Central memory CD8-positive, alpha-beta T cell (primary cell): ENCODE results near the gene ASIC1.

Source experiments
- ATAC-seq: fragments of 150-1000 bp; cut with Tn5 transposase; replicated peaks from 2 replicates; pipeline ENCODE4 v1.10.0; 2022; ENCODE audit warnings: mild to moderate bottlenecking, moderate FRiP score, moderate number of reproducible peaks; ENCODE audit not compliant: poor library complexity, severe bottlenecking; ENCODE audit errors: extremely low read depth
- DNase-seq, 2 donors: peaks; one replicate each; pipeline ENCODE4 v3.0.0; 2021; ENCODE audit warnings: low spot score in 2 of 2
- H3K27ac Mint-ChIP-seq: one replicate; pipeline ENCODE4 v1.8.0; 2022; ENCODE audit warnings: low read depth, mild to moderate bottlenecking, moderate library complexity, mixed read lengths
- H3K27me3 Mint-ChIP-seq: one replicate; pipeline ENCODE4 v1.8.0; 2022; ENCODE audit warnings: mixed read lengths
- H3K36me3 Mint-ChIP-seq: one replicate; pipeline ENCODE4 v1.8.0; 2022; ENCODE audit warnings: mild to moderate bottlenecking, moderate library complexity, mixed read lengths; ENCODE audit not compliant: insufficient read depth
- H3K4me1 Mint-ChIP-seq: one replicate; pipeline ENCODE4 v1.8.0; 2022; ENCODE audit warnings: mixed read lengths
- H3K4me3 Mint-ChIP-seq: one replicate; pipeline ENCODE4 v1.8.0; 2022; ENCODE audit warnings: mild to moderate bottlenecking, moderate library complexity, mixed read lengths
- H3K9me3 Mint-ChIP-seq: one replicate; pipeline ENCODE4 v1.8.0; 2022; ENCODE audit warnings: mixed read lengths

The ASIC1 gene

DNA sequence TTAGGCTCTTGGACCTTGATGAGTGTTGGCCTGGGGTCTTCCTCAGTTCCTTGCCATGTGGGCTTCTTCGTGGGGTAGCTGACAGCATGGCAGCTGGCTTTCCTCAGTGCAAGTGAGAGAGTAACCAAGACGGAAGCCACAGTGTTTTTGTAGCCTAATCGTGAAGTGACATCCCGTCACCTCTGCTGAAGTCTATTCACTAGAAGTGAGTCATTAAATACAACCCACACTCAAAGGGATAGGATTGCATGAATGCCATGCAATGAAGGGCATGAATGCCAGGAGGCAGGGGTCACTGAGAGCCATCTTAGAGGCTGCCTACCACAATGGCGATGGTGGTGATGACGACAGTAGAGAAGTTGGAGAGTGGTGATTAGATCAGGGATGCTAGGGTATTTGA, 13.5 kb upstream of the ASIC1 start:
- no peak for ATAC-seq

DNA sequence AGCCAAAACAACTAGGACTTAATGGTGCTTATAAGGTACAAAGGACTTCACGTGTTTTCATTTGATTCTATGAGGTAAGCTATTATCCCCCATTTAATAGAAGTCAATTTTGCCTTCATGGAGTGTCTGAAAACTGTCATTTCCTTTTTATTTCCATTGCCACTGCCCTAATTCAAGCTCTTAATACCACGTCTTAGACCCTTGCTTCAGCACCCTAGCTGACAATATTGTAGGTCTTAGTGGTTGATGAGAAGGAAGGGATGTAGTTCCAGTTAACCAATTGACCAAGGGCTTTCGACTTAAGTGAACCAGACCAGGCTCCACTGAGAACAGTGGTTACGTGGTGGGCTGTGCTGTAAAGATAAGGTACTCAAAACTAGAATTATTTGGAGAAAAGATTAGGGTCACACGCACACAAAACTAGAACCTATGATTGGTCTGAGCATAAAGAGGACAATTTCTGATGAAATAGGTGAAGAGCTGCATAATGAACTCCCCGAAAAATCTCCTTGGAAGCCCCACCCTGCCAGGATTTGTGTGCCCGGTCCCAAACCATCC, 9.6 kb upstream of the ASIC1 start:
- Mint-ChIP-seq H3K4me3 (no peak overlapping the region), H3K27me3 (peaks cover 34% of the 10 kb centered on the region), H3K27ac (no peak overlapping the region), H3K36me3 (peaks cover 2% of the 10 kb centered on the region), H3K9me3 (no peaks in the 10 kb centered on the region), H3K4me1 (no peaks in the 10 kb centered on the region)
- DNase-seq (no peak), ATAC-seq (no peak)

More for the DNA sequence above, 13.5 kb upstream of the ASIC1 start:
- H3K36me3 Mint-ChIP-seq: no peaks in the 10 kb centered on the region
- H3K27ac Mint-ChIP-seq: no peak overlapping the region
- no peaks in the 10 kb centered on the region for H3K9me3 Mint-ChIP-seq
- H3K4me1 Mint-ChIP-seq: no peaks in the 10 kb centered on the region
- H3K4me3 Mint-ChIP-seq: no peak overlapping the region
- no peaks in the 10 kb centered on the region for H3K27me3 Mint-ChIP-seq
- DNase-seq: no peak

DNA sequence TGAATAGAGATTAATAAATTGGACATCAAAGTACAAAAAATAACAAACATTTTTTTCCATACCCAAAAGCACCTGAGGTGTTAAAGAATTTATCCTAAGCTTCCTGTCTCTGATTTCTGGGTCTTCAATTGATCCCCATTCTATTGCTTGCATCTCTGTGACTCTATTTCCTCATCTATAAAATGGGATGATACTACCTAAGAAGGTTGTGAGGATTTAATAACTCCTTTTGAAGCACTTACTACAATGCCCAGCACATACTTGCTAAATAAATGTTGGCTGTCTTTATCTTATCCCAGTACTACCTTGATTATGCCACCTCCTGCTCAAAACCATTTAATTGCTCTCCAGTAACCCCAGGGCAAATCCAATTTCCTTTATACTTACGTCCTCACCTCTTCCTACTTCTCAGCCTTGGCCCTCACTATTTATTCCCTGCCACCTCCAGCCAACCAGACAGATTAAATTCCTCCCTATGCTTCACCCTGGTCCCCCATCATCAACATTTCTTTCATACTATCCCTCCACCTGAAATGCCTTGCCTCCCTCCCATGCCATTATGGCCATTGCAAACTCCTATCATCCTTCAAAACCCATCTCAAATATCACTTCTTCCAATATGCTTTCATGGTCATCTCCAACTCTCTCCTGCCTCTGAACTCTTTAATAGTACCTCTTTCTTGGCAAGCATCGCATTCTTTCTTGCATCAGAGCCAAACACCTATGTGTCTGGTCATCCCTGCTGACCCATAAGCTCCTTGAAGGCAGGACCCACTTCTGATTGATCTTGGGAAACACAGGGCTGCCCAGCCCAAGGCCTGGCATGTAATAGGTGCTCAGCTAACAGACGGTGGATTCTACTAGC, 7.9 kb upstream of the ASIC1 start:
- Mint-ChIP-seq H3K4me1 (no peaks in the 10 kb centered on the region), H3K27me3 (peaks cover 41% of the 10 kb centered on the region), H3K27ac (no peak overlapping the region), H3K9me3 (no peaks in the 10 kb centered on the region), H3K4me3 (no peak overlapping the region), H3K36me3 (peaks cover 2% of the 10 kb centered on the region)
- DNase-seq: no peak
- no peak for ATAC-seq

DNA sequence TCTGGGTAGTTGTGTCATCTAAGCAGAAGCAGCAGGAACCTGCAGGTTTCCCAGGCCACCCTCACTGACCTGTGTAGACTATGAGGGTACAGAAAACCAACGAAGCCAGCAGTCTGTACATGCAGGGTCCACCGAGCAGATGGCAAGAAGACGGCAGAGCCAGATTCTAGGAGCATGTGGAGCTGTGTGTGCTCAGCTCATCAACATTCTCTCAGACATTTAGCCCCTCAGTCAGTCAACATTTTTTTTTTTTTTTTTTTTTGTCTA, 7.3 kb upstream of the ASIC1 start:
- DNase-seq (no peak), ATAC-seq (no peak)
- no peak overlapping the region for H3K27ac Mint-ChIP-seq
- no peak overlapping the region for H3K4me3 Mint-ChIP-seq
- no peaks in the 10 kb centered on the region for H3K9me3 Mint-ChIP-seq
- peaks cover 2% of the 10 kb centered on the region for H3K36me3 Mint-ChIP-seq
- peaks cover 41% of the 10 kb centered on the region for H3K27me3 Mint-ChIP-seq
- no peaks in the 10 kb centered on the region for H3K4me1 Mint-ChIP-seq

DNA sequence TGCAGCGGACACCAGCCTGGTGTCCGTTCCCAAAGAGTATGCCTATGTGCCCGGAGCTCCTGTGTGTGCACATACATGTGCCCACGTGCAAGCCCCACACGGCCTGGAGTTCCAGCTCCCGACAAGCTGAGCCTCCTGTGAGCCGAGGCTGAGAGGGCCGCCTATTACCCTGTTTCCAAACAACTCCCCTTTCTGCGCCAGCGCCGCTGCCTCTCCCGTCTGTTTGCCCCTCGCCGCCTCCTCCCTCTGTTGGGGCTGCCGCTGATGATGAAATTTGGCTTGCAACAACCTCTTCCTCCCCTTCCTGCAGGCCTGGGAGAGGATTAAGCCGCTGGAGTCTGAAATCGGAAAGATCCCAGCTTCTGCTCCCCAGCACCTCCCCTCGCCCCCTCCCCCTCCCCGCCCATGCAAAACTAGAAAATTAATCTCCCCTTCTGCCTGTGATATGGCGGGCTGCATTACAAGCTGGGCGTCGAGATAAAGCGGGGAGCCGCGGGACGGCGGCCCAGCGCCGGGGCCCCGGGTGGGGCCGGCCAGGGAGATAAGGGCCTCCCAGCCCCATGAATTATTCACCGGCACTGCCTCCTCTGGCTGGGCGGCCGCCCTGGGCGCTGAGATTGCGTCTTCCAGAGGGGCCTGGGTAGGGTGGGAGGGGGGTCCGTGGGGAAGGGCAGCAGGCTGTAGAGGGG, 6.8 kb upstream of the ASIC1 start:
- no peak overlapping the region for H3K27ac Mint-ChIP-seq
- ATAC-seq (no peak), DNase-seq (no peak)
- H3K27me3 Mint-ChIP-seq: peaks cover 42% of the 10 kb centered on the region
- H3K9me3 Mint-ChIP-seq: no peaks in the 10 kb centered on the region
- peaks cover 1% of the 10 kb centered on the region for H3K4me1 Mint-ChIP-seq
- H3K36me3 Mint-ChIP-seq: peaks cover 2% of the 10 kb centered on the region
- no peak overlapping the region for H3K4me3 Mint-ChIP-seq

DNA sequence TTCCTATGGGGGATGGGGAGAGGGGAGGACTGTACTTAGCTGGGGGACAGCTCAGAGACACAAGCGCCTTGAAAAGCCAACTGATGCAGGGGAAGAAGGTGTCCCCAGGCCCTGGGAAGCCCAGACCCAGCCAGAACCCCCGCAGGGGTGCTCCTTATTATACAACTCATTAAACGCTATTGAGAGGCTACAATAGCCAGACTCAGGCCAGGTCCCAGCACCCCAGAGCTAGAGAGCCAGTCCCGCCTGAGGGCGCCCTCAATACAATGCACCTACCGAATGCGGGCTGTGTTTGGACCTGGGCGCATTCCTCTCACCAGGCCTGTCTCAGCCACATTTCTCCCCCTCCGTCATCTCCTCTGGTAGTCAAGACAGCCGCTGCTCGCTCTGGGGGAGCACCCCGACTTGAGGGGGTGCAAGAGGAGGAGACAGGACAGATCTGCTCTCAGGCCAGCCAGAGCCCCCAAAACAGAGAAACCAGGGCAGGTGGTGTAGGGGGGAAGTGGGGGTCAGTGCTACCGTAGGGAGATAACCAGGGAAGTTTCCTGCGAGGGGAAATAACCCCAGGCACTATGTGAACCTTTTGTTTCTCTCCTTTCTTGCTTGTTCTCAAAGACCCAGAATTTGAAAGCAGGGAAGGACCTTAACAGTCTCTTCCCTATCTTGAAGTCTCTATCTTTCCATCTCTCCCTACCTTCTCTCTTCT, 6.1 kb upstream of the ASIC1 start:
- Mint-ChIP-seq H3K27me3 (peaks cover 49% of the 10 kb centered on the region), H3K27ac (no peak overlapping the region), H3K9me3 (no peaks in the 10 kb centered on the region), H3K4me1 (peaks cover 8% of the 10 kb centered on the region), H3K4me3 (no peak overlapping the region), H3K36me3 (peaks cover 2% of the 10 kb centered on the region)
- DNase-seq (no peak), ATAC-seq (no peak)

DNA sequence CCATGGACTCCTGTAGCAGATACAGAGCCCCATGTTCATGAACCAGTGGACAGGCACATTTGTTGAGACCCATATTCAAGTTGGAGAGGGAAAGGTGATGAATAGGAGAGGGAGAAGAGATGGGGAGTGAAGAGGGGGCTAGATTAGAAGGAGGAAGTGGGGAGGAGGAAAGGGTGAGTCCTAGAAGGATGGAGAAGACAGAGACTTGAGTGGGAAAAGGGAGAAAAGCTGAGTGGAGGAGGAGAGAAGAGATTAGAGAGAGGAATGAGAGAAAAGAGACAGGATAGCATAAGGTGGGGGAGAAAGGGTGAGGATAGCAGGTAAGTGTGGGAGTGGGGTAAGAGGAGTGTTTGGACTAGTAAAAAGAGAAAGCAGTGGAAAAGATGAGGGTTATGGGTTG, 4.9 kb upstream of the ASIC1 start:
- Mint-ChIP-seq H3K27me3 (peaks cover 62% of the 10 kb centered on the region), H3K4me3 (no peak overlapping the region), H3K36me3 (peaks cover 3% of the 10 kb centered on the region), H3K4me1 (peaks cover 20% of the 10 kb centered on the region), H3K27ac (no peak overlapping the region), H3K9me3 (no peaks in the 10 kb centered on the region)
- DNase-seq: no peak
- ATAC-seq: no peak

DNA sequence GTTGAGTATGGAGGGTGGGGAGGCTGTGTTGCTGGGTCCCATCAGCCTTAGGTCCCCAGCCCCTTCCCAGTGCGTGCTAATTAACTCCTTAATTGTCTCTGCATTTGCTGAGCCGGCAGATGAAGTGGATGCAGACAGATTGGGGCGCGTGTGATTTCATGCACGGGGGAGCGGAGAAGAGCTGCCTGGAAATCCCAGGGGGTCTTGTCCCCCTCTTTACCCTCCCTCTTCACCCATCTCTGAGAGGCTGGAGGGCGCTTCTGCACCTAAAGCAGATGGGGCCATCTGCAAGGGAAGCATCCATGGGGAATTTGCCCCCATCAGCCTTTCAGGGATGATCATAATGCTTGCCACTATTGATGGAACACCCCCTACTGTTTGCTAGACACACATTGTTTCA, 4.4 kb upstream of the ASIC1 start:
- Mint-ChIP-seq H3K4me1 (peaks cover 20% of the 10 kb centered on the region), H3K4me3 (no peak overlapping the region), H3K36me3 (peaks cover 3% of the 10 kb centered on the region), H3K27ac (no peak overlapping the region), H3K9me3 (no peaks in the 10 kb centered on the region), H3K27me3 (peaks cover 62% of the 10 kb centered on the region)
- DNase-seq (no peak), ATAC-seq (no peak)

DNA sequence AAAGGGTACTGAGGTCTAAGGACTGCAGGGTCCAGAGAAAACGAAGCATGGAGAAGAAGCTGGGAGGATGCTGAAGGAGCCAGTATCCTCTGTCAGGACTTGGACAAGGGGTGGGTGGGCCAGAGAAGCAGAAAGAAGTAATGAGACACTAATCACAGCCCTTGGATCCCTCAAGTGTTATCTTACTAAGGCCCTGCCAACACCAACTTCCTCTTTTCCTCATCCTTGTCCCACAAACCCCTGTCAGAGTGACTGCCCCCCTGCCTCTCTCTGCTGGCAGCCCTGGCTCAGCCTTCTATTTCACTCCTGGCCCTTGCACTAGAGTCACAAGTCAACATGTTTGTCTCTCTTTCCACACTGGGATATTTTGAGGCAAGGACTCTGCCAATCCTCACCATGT, 3.8 kb upstream of the ASIC1 start:
- H3K36me3 Mint-ChIP-seq: peaks cover 3% of the 10 kb centered on the region
- peaks cover 20% of the 10 kb centered on the region for H3K4me1 Mint-ChIP-seq
- H3K4me3 Mint-ChIP-seq: no peak overlapping the region
- ATAC-seq (no peak), DNase-seq (no peak)
- no peaks in the 10 kb centered on the region for H3K9me3 Mint-ChIP-seq
- peaks cover 68% of the 10 kb centered on the region for H3K27me3 Mint-ChIP-seq
- no peak overlapping the region for H3K27ac Mint-ChIP-seq

DNA sequence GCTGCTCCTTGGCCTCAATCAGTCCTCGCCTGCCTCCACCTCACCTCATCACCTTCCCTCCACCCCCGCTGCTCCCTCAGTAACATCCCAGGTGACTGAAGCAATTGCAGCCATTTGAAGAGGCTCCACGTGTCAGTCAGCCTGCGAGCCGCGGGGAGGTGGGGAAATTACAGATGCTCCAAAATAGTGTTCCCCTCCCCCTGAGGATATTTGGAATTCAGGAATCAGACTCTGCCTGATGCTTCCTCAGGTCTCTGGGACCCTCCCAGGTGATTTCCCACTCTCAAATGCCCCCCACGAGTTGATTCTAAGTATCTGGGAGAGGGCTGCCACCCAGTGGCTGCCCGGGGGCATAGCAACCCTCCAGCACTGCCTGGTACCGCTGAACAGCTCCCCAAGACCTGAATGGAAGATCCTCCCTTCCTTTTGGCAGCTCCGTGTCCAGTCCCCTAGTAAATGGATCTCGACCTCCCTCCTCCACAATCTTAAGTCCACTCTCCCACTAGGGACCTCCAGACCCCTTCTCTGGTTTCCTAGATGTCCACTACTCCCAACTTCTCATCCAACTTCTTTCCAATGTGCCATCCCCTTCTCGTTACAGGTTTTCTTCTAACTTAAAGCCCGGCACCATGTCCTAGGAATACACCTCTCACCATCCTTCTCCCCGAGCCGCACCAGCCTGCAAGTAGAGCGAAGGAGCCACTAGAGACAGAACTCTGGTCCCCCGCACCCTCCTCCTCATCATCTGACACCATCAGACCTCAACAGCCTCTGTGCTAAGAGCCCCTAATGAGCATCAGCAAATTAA, 1.4 kb upstream of the ASIC1 start:
- Mint-ChIP-seq H3K27ac (peak overlapping the region; percentile 36), H3K27me3 (peaks cover 75% of the 10 kb centered on the region), H3K4me1 (peaks cover 26% of the 10 kb centered on the region), H3K9me3 (no peaks in the 10 kb centered on the region), H3K36me3 (peaks cover 5% of the 10 kb centered on the region), H3K4me3 (peak overlapping the region; percentile 85)
- DNase-seq (peak; percentile 34 to 41), ATAC-seq (peak; percentile 63)

DNA sequence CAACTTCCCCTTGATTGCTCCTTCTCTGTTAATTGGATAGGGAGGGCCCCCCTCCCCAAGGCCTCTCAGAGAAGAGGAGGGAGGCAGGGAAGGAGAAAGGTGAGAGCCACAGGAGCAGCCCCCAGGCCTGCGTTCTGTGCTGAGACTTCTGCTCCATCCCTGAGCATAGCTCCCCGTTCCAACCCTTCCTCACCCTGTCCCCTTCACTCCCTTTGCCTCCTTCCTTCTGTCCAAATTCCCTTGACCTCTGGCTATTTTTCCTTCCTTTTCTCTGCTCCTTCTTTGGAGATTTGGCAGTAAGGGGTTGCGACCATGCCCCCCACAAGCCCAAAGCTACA, 788 bp upstream of the ASIC1 start:
- H3K27me3 Mint-ChIP-seq: peaks cover 75% of the 10 kb centered on the region
- no peak overlapping the region for H3K27ac Mint-ChIP-seq

More for the DNA sequence above, 788 bp upstream of the ASIC1 start:
- Mint-ChIP-seq H3K9me3 (no peaks in the 10 kb centered on the region), H3K4me3 (peak overlapping the region; percentile 85), H3K4me1 (peaks cover 26% of the 10 kb centered on the region), H3K36me3 (peaks cover 5% of the 10 kb centered on the region)
- DNase-seq (no peak), ATAC-seq (no peak)
